HG02943 (cell line): Measurements from ENCODE around the gene C6orf89.

Experiments
- ATAC-seq: cut with Tn5 transposase; IDR thresholded peaks from one replicate; pipeline ENCODE4 v1.9.1; 2021; ENCODE audit warnings: mild to moderate bottlenecking, low read depth, moderate library complexity; ENCODE audit not compliant: unreplicated experiment

Gene C6orf89

DNA sequence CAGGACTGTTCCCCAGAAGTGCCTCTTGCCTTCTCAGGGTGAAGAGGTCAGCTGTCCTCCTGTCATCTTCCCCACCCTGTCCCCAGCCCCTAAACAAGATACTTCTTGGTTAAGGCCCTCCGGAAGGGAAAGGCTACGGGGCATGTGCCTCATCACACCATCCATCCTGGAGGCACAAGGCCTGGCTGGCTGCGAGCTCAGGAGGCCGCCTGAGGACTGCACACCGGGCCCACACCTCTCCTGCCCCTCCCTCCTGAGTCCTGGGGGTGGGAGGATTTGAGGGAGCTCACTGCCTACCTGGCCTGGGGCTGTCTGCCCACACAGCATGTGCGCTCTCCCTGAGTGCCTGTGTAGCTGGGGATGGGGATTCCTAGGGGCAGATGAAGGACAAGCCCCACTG is 78.6 kb downstream of the C6orf89 start:
- ATAC-seq = no peak

- ATAC-seq = no peak
Observed at GRCh38 chr6:36964908-36965307, 79.2 kb downstream of the C6orf89 start.

DNA sequence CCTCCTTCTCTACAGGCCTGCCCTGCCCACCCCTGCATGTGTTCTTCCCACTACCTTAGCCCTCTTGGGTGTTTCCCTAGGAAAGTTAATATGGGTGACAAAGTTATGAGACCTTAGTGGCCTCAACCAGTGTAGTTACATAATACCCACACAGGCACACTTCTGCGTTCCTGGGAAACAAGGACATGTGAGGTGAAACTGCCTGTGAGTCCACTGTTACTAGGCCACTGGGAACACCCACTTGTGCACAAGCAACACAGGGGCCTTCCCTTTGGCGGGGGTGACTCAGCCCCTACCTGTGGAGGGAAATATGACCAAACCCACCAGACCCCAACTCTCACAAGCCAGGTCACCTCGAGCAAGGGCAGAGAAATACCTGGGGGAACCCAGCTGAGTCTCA is 81.5 kb downstream of the C6orf89 start:
- ATAC-seq = no peak

GRCh38 chr6:36967757-36968156 is 82.0 kb downstream of the C6orf89 start:
- ATAC-seq = no peak

- ATAC-seq = no peak
Observed at GRCh38 chr6:36968266-36968977, 82.7 kb downstream of the C6orf89 start.

DNA sequence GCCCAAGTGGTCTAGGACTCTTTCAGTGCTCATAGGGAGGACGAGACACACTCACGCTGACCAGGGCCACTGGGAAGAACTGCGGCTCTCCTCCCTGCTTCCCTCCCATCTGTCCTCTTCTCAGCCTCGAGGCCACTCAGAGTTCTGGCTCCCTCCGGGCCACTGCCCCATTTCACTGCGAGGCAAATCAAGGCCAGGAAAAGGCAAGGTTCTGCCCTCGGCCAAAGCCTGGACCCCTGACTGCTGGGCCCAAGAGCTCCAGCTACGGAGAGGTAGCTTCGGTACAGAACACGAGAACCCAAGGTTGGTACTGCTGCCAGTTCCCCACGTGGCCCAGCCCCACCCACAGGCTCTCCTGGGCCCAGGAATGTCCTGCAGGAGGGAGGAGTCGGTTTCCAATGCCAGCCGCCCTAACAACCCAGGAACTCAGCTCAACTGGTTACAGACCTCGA is 83.5 kb downstream of the C6orf89 start:
- ATAC-seq = no peak

- no peak for ATAC-seq
Observed at GRCh38 chr6:36969988-36970891, 84.5 kb downstream of the C6orf89 start.

- ATAC-seq = no peak
Observed at GRCh38 chr6:36970892-36971842, 85.4 kb downstream of the C6orf89 start.

- ATAC-seq = no peak
Observed at GRCh38 chr6:36971921-36972673, 86.3 kb downstream of the C6orf89 start.

DNA sequence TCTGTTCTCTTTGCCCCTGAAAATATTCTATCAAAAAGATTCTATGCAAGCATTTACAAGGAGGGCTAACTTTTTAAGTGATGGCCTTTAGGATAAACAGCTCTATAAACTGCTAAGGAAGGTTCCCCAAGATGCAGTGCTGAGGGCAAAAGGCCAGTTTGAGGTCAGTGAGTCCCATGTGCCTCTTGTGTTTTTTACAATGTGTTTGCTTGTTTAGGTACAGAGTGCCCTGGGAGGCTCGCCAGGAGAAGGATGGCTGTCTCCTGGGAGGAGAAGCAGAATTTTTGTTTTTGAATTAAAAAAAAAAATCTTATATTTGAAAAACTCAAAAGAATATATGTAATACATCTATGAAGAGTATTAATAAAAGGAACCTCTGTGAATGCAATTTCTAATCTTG is 87.4 kb downstream of the C6orf89 start:
- ATAC-seq = no peak

DNA sequence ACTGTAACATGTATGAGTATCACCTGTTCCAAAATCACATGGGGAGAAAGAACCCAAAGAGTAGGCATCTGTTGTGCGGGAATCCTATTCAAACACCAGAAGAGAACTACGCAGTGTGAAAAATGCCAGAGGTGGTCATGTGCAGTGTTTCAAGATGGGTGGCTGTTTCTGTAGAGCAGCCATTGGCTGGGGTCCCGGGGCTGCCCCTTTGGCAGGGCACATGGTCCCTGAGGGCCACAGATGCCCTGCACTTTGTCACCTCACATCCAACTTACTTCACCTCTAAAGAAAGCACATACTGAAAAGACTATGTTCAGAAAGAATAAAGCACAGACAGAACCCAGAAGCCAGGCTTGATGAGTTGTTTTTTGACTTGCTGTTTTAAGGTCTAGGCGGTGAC is 87.9 kb downstream of the C6orf89 start:
- no peak for ATAC-seq

GRCh38 chr6:36975231-36976006 is 89.7 kb downstream of the C6orf89 start:
- no peak for ATAC-seq

GRCh38 chr6:36976007-36976264 is 90.2 kb downstream of the C6orf89 start:
- no peak for ATAC-seq

- ATAC-seq = no peak
Observed at GRCh38 chr6:36976509-36976908, 90.8 kb downstream of the C6orf89 start.

DNA sequence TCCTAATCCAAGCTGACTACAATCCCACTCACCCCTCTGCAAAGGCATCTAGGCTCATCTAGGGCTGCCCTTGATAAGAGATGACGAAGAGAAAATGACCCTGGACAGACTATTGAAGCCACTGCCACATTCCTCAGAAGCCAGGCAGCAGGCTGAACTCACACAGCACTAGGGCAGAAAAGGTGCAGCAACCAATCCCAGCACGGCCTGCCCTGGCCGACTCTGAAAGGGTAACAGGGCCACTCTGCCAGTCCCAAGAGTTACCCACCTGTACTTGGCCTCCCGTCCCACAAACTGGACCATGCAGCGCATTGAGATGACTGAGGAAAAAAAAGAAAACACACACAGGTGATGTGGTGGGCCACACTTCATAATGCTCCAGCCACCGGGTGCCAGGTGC is 91.2 kb downstream of the C6orf89 start:
- no peak for ATAC-seq

DNA sequence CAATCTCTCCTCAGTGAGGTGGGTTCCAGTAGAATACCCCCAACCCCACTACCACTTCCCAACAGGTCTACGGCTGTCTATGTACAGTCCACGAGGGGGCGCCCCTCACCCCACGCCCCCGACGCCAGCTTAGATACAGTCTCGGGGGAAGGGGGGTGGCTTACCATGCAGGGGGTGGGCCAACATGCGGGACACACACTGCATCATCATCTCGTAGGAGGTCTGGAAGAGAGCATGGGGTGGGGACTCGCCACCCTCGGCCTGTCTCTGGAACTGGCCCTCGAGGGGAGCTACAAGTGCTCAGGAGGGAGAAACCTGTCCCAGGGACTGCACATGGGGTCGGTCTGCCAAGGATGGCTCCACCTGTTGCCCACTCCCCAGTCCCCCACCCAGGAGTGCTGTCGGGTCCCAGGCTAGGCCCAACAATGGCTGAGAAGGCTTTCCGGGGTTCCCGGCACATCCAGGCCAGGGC is 91.8 kb downstream of the C6orf89 start:
- ATAC-seq = no peak
